ENCODE measurements around the gene DNASE1L2.

DNA sequence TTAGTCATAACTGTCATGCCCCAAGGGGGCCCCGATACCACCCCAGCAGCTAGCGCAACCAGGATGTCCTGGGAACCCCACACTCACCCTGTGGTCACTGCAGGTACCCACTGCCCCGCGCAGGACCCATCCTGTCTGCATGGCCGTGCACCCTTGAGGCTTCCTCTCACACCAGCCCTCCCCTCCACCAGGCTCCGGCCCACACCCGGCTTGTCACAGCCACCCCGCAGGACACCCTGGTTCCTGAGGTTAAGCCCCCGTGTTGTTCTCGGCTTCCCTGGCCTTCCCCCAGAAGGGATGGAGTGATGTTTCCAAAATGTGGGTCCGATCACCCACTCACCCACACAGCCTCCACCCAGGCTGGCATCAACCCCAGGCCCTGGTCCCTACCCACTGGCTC, 7.5 kb downstream of the DNASE1L2 start:
- no peak for TF ChIP-seq EZH2 (IDR thresholded peaks at IDR 0.05)
- TF ChIP-seq FOXP2 (optimal IDR thresholded peaks at IDR 0.05; ENCODE audit: control extremely low read depth, extremely low read length, insufficient read depth): no peak

Measured in SK-N-MC (cell line).